ENCODE data around the gene OR2T27.

DNA sequence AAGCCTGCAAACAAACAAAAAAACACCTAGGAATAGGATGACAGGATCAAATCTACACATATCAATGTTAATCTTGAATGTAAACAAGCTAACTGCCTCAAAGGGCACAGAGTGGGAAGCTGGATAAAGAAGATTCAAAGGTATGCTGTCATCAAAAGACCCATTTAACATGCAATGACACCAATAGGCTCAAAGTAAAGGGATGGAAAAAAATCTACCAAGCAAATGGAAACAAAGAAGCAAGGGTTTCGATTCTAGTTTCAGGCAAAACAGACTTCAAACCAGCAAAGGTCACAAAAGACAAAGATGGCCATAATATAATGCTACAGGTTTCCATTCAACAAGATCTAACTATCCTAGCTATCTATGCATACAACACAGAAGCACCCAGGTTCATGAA, 41.6 kb downstream of the OR2T27 start:
- TF ChIP-seq, protein P1, sequence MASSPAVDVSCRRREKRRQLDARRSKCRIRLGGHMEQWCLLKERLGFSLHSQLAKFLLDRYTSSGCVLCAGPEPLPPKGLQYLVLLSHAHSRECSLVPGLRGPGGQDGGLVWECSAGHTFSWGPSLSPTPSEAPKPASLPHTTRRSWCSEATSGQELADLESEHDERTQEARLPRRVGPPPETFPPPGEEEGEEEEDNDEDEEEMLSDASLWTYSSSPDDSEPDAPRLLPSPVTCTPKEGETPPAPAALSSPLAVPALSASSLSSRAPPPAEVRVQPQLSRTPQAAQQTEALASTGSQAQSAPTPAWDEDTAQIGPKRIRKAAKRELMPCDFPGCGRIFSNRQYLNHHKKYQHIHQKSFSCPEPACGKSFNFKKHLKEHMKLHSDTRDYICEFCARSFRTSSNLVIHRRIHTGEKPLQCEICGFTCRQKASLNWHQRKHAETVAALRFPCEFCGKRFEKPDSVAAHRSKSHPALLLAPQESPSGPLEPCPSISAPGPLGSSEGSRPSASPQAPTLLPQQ (tag by site-specific recombination; IDR thresholded peaks at IDR 0.05), result no peak
- no peak for TF ChIP-seq MYNN (tag by site-specific recombination; IDR thresholded peaks at IDR 0.05; ENCODE audit: borderline replicate concordance)
- TF ChIP-seq ZNF132 (tag by site-specific recombination; IDR thresholded peaks at IDR 0.05; ENCODE audit: borderline replicate concordance), result no peak
- TF ChIP-seq ZNF274 (IDR thresholded peaks at IDR 0.05; ENCODE audit: low read length), result no peak
- TF ChIP-seq ZNF274 (tag by site-specific recombination; IDR thresholded peaks at IDR 0.05; ENCODE audit: borderline replicate concordance), result no peak
- TF ChIP-seq ZNF292 (tag by site-specific recombination; IDR thresholded peaks at IDR 0.05; ENCODE audit: borderline replicate concordance, low read depth), result no peak
- TF ChIP-seq ZBTB1 (tag by site-specific recombination; IDR thresholded peaks at IDR 0.05), result no peak
- TF ChIP-seq, protein P2, sequence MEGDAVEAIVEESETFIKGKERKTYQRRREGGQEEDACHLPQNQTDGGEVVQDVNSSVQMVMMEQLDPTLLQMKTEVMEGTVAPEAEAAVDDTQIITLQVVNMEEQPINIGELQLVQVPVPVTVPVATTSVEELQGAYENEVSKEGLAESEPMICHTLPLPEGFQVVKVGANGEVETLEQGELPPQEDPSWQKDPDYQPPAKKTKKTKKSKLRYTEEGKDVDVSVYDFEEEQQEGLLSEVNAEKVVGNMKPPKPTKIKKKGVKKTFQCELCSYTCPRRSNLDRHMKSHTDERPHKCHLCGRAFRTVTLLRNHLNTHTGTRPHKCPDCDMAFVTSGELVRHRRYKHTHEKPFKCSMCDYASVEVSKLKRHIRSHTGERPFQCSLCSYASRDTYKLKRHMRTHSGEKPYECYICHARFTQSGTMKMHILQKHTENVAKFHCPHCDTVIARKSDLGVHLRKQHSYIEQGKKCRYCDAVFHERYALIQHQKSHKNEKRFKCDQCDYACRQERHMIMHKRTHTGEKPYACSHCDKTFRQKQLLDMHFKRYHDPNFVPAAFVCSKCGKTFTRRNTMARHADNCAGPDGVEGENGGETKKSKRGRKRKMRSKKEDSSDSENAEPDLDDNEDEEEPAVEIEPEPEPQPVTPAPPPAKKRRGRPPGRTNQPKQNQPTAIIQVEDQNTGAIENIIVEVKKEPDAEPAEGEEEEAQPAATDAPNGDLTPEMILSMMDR (tag by site-specific recombination; IDR thresholded peaks at IDR 0.05), result no peak
- no peak for TF ChIP-seq ZNF354C (tag by site-specific recombination; IDR thresholded peaks at IDR 0.05; ENCODE audit: borderline replicate concordance, low read depth)
- no peak for TF ChIP-seq ZNF426 (tag by site-specific recombination; IDR thresholded peaks at IDR 0.05)
- TF ChIP-seq SP2 (tag by site-specific recombination; IDR thresholded peaks at IDR 0.05), result no peak
- TF ChIP-seq ZNF138 (tag by site-specific recombination; IDR thresholded peaks at IDR 0.05; ENCODE audit: borderline replicate concordance), result no peak
- no peak for TF ChIP-seq ZNF24 (tag by site-specific recombination; IDR thresholded peaks at IDR 0.05)
- TF ChIP-seq, protein P3, sequence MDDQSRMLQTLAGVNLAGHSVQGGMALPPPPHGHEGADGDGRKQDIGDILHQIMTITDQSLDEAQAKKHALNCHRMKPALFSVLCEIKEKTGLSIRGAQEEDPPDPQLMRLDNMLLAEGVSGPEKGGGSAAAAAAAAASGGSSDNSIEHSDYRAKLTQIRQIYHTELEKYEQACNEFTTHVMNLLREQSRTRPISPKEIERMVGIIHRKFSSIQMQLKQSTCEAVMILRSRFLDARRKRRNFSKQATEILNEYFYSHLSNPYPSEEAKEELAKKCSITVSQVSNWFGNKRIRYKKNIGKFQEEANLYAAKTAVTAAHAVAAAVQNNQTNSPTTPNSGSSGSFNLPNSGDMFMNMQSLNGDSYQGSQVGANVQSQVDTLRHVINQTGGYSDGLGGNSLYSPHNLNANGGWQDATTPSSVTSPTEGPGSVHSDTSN (CRISPR knock-in tag; IDR thresholded peaks at IDR 0.05), result no peak
- TF ChIP-seq ZNF785 (tag by site-specific recombination; IDR thresholded peaks at IDR 0.05), result no peak

Data from HEK293 (cell line).